NOMO-1 treated with DMSO at 0.1 percent for 48 hours (cell line): Measurements from ENCODE around the gene CYFIP2.
A peak's percentile ranks its signal among the peaks of the same experiment; 100 is the strongest.
"Not testable (repeated sequence)": the region's sequence is repeated elsewhere in the genome, so short reads cannot be mapped to it uniquely, and the experiment has no call there.

Experiments
- DNase-seq: peaks from one replicate; lab custom pipeline; 2025; ENCODE audit not compliant: unreplicated experiment; lab: John Stamatoyannopoulos, UW

The CYFIP2 gene

GRCh38 chr5:157388111-157388710, 122.3 kb downstream of the CYFIP2 start:
- DNase-seq = no peak

GRCh38 chr5:157389103-157389502, 123.2 kb downstream of the CYFIP2 start:
- no peak for DNase-seq

GRCh38 chr5:157390133-157390532, 124.2 kb downstream of the CYFIP2 start:
- DNase-seq = peak; percentile 48

DNA sequence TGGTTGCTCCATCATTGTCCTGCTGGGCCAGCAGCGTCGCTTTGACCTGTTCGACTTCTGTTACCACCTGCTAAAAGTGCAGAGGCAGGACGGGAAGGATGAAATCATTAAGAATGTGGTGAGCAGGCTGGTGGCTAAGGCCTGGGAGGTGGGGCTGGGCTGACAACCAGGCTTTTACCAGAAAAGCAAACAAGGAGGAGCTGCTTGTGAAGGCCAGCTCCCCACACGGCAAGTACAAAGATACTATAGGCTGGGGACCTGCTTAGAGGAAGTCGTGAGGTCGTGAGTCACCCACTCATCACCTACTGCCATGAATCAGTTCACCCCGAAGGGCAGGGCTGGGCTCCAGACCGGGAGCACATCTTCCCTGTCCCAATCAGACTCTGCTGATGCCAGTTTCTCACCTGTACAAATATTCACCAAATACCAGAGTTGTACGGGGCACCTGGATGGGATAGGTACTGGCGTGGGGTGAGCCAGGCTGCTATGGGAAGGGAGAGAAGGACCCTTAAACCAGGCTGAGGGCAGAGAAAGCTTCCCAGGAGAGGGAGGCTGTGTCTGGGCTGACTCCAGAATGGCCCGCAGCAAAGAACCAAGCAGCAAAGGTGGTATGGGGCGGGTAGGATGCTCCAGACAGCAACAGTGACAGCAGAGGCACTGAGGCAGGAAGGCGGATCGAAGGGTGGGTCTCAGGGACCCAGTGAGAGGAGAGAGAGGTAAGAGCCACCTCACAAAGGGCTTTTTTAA, 124.8 kb downstream of the CYFIP2 start:
- DNase-seq = peak; percentile 89

GRCh38 chr5:157398305-157398704, 132.4 kb downstream of the CYFIP2 start:
- DNase-seq = no peak

DNA sequence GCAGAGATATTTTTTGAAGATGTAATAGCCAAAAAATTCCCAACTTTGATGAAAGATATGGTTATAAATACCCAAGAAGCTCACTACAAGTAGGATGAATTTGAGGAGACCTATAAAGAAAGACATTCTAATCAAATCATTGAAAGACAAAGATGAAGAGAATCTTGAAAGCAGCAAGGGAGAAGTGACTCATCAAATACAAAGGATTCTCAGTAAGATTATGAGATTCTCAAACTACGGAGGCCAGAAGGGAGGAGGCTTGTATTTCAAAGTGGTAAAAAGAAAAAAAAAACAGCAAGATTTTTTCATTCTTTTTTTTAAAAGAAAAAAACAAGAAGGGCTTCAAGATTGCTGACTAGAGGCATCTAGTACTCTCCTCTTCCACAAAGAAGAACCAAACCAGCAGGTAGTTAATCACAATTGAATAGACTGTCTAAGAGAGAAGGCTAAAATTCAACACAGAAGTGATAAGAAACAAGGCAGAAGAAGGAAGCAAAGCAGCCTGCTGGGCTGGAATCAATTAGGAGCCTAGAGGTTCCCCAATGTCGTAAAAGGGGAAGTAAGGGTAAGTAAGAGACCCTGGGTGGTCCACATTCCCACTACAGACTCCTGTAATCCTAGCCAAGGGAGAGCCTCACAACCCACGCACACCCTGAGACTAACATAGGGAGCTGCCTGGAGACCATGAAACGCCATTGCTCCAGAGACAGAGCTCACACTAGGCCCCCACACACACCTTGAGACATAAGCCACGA, 135.0 kb downstream of the CYFIP2 start:
- DNase-seq = no peak

- DNase-seq = no peak
Measured at GRCh38 chr5:157415838-157416237, 149.9 kb downstream of the CYFIP2 start.

DNA sequence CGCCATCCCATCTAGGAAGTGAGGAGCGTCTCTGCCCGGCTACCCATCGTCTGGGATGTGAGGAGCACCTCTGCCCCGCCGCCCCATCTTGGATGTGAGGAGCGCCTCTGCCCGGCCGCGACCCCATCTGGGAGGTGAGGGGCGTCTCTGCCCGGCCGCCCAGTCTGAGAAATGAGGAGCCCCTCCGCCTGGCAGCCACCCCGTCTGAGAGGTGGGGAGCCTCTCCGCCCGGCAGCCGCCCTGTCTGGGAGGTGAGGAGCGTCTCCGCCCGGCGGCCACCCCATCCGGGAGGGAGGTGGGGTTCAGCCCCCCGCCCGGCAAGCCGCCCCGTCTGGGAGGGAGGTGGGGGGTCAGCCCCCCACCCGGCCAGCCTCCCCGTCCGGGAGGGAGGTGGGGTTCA, 153.6 kb downstream of the CYFIP2 start:
- not testable (repeated sequence) for DNase-seq

DNA sequence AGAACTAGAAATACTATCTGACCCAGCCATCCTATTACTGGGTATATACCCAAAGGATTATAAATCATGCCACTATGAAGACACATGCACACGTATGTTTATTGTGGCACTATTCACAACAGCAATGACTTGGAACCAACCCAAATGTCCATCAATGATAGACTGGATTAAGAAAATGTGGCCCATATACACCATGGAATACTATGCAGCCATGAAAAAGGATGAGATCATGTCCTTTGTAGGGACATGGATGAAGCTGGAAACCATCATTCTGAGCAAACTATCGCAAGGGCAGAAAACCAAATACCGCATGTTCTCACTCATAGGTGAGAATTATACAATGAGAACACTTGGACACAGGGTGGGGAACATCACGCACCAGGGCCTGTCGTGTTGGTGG, 164.0 kb downstream of the CYFIP2 start:
- DNase-seq = not testable (repeated sequence)

DNA sequence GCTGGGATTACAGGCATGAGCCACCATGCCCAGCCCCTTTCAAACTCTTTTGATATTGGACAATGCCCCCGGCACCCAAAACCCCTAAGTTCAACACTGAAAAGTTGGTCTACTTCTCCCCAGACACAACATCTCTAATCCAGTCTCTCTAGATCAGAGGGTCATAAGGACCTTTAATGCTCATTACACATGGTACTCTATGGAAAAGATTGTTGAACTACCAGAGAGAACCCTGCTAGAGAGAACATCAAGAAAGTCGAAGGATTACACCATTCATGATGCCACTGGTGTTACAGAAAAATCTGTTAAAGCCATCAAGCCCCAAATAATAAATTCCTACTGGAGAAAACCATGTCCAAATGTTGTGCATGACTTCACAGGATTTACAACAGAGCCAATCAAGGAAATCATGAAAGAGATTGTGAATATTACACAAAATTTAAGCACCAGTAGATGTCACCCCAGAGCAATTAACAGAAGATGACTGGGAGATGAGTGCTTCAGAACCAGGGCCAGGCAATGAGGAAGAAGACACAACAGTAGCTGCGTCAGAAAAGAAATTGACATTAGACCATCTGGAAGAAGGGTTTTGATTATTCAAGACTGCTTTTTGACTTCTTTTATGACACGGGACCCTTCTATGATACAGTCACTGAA, 165.7 kb downstream of the CYFIP2 start:
- DNase-seq = peak; percentile 83

- DNase-seq = no peak
Measured at GRCh38 chr5:157434096-157434495, 168.2 kb downstream of the CYFIP2 start.

DNA sequence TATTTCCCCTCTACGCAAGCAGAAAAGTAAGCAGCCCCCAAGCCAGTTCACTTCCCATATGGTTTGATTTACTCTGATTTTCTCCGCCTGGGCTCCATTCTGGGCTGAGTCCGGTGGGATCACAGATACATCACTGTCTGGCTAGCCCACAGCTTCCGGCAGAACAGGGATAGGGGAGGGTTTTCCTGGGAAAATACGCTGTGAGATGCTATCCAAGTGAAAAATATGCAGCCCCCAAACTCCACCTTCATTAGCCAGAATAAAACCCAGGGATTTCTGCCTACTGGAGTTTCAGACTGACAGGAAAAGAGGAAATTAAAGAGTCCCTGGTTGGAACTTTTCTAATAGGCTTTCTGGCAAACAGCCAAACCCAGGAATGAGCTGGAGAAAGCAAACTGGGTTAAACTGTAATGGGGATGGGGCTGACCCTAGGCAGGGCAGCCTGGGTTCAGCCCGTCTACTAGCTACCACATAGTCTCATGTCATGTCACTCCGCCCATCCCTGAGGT, 177.2 kb downstream of the CYFIP2 start:
- no peak for DNase-seq

- no peak for DNase-seq
Measured at GRCh38 chr5:157444224-157444623, 178.3 kb downstream of the CYFIP2 start.
